C4-2B (cell line): ENCODE measurements around the gene AFP.

ENCODE experiments used
- CTCF ChIP-seq: fragments of 450-650 bp; conservative IDR thresholded peaks from 2 replicates; pipeline ENCODE4 v1.5.1; 2017; ENCODE audit warnings: mild to moderate bottlenecking
- ZFX ChIP-seq: fragments of 450-650 bp; IDR thresholded peaks from 2 replicates; pipeline ENCODE4 v1.6.1; 2017

DNA sequence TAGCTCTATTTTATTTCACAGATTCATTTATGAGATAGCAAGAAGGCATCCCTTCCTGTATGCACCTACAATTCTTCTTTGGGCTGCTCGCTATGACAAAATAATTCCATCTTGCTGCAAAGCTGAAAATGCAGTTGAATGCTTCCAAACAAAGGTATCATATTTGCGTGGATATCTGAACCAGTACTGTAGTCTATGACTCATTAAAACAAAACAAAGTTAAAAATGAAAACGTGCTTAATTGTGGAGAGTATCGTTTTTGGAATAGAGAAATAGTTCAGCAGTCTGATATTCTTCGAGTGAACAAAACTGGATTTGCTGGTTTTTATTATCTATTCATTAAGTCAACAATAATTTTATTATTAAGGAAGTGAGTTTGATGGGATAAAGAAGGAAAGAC, 6.3 kb downstream of the AFP start:
- TF ChIP-seq CTCF: no peak
- TF ChIP-seq ZFX: no peak
